ENCODE data around the gene TMED4. TPM values are rescaled to one million over a fixed set of nuclear protein-coding genes. Genes with fewer than 3 reads are reported as not detected.
A peak's percentile ranks its signal among the peaks of the same experiment; 100 is the strongest.

TMED4 gene
- total and polyA plus RNA-seq, 2 donors (not counting 1 experiment from before 2014, with no cell fraction given), result 84.1 to 102 TPM

- H3K4me3 Mint-ChIP-seq, result peak overlapping the region; percentile 46
Measured at GRCh38 chr7:44576228-44576627, 5.8 kb downstream of the TMED4 start.

More at GRCh38 chr7:44576228-44576627, 5.8 kb downstream of the TMED4 start:
- H4K20me1 ChIP-seq (ENCODE audit: control insufficient read depth, insufficient read depth, low read length, poor library complexity, severe bottlenecking), result no peaks in the 10 kb centered on the region
- TF ChIP-seq CTCF (IDR thresholded peaks at IDR 0.05) (no peak), EZH2 (IDR thresholded peaks at IDR 0.05; ENCODE audit: borderline replicate concordance, insufficient read depth, low read depth, low read length, poor library complexity, severe bottlenecking) (no peak)
- H3K4me2 ChIP-seq (replicated peaks; ENCODE audit: low read depth, low read length, poor library complexity, severe bottlenecking), result no peak overlapping the region
- ChIA-PET POLR2A (interaction anchor here (0.7 kb wide), 1 partner anchor 1499 kb away, joined by 5 read pairs; no protein-coding TSS in a partner anchor), CTCF (interaction anchor here (1.4 kb wide), 1 partner anchor 11 kb away, joined by 5 read pairs; no protein-coding TSS in a partner anchor)
- DNase-seq, result no peak
- intact Hi-C loops (cut with micrococcal nuclease), result no loop called here
- H3K4me3 ChIP-seq (ENCODE audit: control extremely low read depth in 1 of 5, extremely low read depth in 1 of 5, insufficient read depth in 1 of 5, low read depth in 2 of 5, low read length in 4 of 5), result no peak overlapping the region
- H3K36me3 ChIP-seq (replicated peaks in 1 of 2; ENCODE audit: control extremely low read depth in 1 of 2, control insufficient read depth in 1 of 2, extremely low read depth in 1 of 2, insufficient read depth in 2 of 2, low read length in 1 of 2), result peaks cover 0 to 58% of the 10 kb centered on the region in 2 experiments
- no peak overlapping the region for H3K9ac ChIP-seq (ENCODE audit: low read length)
- Mint-ChIP-seq H3K4me1 (peaks cover 51% of the 10 kb centered on the region), H3K27me3 (no peaks in the 10 kb centered on the region), H3K27ac (peak overlapping the region; percentile 12), H3K9me3 (ENCODE audit: insufficient read depth) (no peaks in the 10 kb centered on the region)
- ATAC-seq (ENCODE audit: low read depth), result no peak
- peaks cover 0 to 3% (median 0%) of the 10 kb centered on the region in 3 donors for H3K9me3 ChIP-seq (ENCODE audit: control extremely low read depth in 1 of 3, control insufficient read depth in 2 of 3, insufficient read depth in 1 of 3, low read length in 2 of 3)
- no CpG with 5 or more reads among the region's 2 CpGs for WGBS (ENCODE audit: insufficient coverage)
- peaks cover 81% of the 10 kb centered on the region for H3K79me2 ChIP-seq (ENCODE audit: control insufficient read depth, insufficient read depth, low read length)
- no peak overlapping the region for H2AFZ ChIP-seq (ENCODE audit: insufficient read depth, low read depth, low read length, poor library complexity, severe bottlenecking)
- peaks cover 36 to 39% of the 10 kb centered on the region in 2 donors for H3K4me1 ChIP-seq (ENCODE audit: control insufficient read depth in 2 of 2, insufficient read depth in 2 of 2, low read length in 2 of 2)
- no peaks in the 10 kb centered on the region for H3K27me3 ChIP-seq (replicated peaks in 1 of 4; ENCODE audit: control extremely low read depth in 1 of 4, control insufficient read depth in 3 of 4, insufficient read depth in 4 of 4, low read length in 3 of 4)
- peak overlapping the region in 1 of 2 donors; percentile 41 for H3K27ac ChIP-seq (ENCODE audit: low read length in 2 of 2)

All from B cell (primary cell).